ENCODE results near the gene PPP1R26.

The PPP1R26 gene

GRCh38 chr9:135508211-135508820, 28.7 kb downstream of the PPP1R26 start:
- TF ChIP-seq, protein P1, sequence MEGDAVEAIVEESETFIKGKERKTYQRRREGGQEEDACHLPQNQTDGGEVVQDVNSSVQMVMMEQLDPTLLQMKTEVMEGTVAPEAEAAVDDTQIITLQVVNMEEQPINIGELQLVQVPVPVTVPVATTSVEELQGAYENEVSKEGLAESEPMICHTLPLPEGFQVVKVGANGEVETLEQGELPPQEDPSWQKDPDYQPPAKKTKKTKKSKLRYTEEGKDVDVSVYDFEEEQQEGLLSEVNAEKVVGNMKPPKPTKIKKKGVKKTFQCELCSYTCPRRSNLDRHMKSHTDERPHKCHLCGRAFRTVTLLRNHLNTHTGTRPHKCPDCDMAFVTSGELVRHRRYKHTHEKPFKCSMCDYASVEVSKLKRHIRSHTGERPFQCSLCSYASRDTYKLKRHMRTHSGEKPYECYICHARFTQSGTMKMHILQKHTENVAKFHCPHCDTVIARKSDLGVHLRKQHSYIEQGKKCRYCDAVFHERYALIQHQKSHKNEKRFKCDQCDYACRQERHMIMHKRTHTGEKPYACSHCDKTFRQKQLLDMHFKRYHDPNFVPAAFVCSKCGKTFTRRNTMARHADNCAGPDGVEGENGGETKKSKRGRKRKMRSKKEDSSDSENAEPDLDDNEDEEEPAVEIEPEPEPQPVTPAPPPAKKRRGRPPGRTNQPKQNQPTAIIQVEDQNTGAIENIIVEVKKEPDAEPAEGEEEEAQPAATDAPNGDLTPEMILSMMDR (IDR thresholded peaks at IDR 0.05; ENCODE audit: insufficient read depth, low read length, poor library complexity, severe bottlenecking) = no peak
- TF ChIP-seq EZH2phosphoT487 (conservative IDR thresholded peaks at IDR 0.05; ENCODE audit: low read length) = no peak
- Histone ChIP-seq H3K9me3 (ENCODE audit: insufficient read depth, low read length) (no peaks in the 10 kb centered on the region), H3K36me3 (ENCODE audit: low read length) (no peaks in the 10 kb centered on the region), H4K20me1 (ENCODE audit: low read depth, low read length) (no peaks in the 10 kb centered on the region; the same call in 1 of the 2 replicates), H3K27me3 (ENCODE audit: low read length) (no peaks in the 10 kb centered on the region), H3F3A (ENCODE audit: insufficient read depth) (no peaks in the 10 kb centered on the region), H3K79me2 (ENCODE audit: insufficient read depth, low read length) (no peaks in the 10 kb centered on the region), H3K4me2 (ENCODE audit: low read depth, low read length, poor library complexity, severe bottlenecking) (no peak overlapping the region), H3K4me3 (ENCODE audit: insufficient read depth, low read length, poor library complexity, severe bottlenecking) (no peak overlapping the region), H2AFZ (ENCODE audit: low read depth, low read length, severe bottlenecking) (no peak overlapping the region), H3K27ac (ENCODE audit: low read depth, low read length) (no peak overlapping the region), H3K9ac (ENCODE audit: low read length) (no peak overlapping the region), H3K9me2 (replicated peaks; ENCODE audit: insufficient read depth, low read length) (no peaks in the 10 kb centered on the region)

DNA sequence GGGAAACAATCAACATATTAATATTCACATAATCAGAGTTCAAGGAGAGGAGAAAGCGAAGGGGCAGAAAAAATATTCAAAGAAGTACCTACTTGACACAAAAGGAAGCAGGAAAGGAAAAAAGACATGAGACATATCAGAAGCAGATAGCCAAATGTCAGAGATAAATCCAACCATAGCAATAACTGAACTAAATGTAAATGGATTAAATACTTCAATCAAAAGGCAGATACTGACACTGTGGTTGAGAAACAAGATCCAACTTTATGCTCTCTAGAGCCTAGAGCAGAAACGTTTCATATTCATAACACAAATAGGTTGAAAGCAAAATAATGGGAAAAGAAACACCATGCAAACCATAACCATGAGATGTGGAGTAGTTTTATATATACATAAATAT, 29.9 kb downstream of the PPP1R26 start:
- Histone ChIP-seq H3K27me3 (ENCODE audit: low read length) (no peaks in the 10 kb centered on the region), H3K4me2 (ENCODE audit: low read depth, low read length, poor library complexity, severe bottlenecking) (no peak overlapping the region), H3K9me2 (replicated peaks; ENCODE audit: insufficient read depth, low read length) (no peaks in the 10 kb centered on the region), H3K9ac (ENCODE audit: low read length) (no peak overlapping the region), H3K27ac (ENCODE audit: low read depth, low read length) (no peak overlapping the region), H4K20me1 (ENCODE audit: low read depth, low read length) (no peaks in the 10 kb centered on the region; the same call in 1 of the 2 replicates), H3K4me3 (ENCODE audit: insufficient read depth, low read length, poor library complexity, severe bottlenecking) (no peak overlapping the region), H3K79me2 (ENCODE audit: insufficient read depth, low read length) (no peaks in the 10 kb centered on the region), H2AFZ (ENCODE audit: low read depth, low read length, severe bottlenecking) (no peak overlapping the region), H3K9me3 (ENCODE audit: insufficient read depth, low read length) (no peaks in the 10 kb centered on the region), H3K36me3 (ENCODE audit: low read length) (no peaks in the 10 kb centered on the region), H3F3A (ENCODE audit: insufficient read depth) (no peaks in the 10 kb centered on the region)
- TF ChIP-seq, protein P1 (IDR thresholded peaks at IDR 0.05; ENCODE audit: insufficient read depth, low read length, poor library complexity, severe bottlenecking) = no peak
- TF ChIP-seq EZH2phosphoT487 (conservative IDR thresholded peaks at IDR 0.05; ENCODE audit: low read length) = no peak

- Histone ChIP-seq H3K27me3 (ENCODE audit: low read length) (no peaks in the 10 kb centered on the region), H4K20me1 (ENCODE audit: low read depth, low read length) (no peaks in the 10 kb centered on the region), H3K4me2 (ENCODE audit: low read depth, low read length, poor library complexity, severe bottlenecking) (no peak overlapping the region)
Observed at GRCh38 chr9:135512241-135512603, 32.6 kb downstream of the PPP1R26 start.

More at GRCh38 chr9:135512241-135512603, 32.6 kb downstream of the PPP1R26 start:
- Histone ChIP-seq H2AFZ (ENCODE audit: low read depth, low read length, severe bottlenecking) (no peak overlapping the region), H3K9me2 (replicated peaks; ENCODE audit: insufficient read depth, low read length) (no peaks in the 10 kb centered on the region), H3K4me3 (ENCODE audit: insufficient read depth, low read length, poor library complexity, severe bottlenecking) (no peak overlapping the region), H3K27ac (ENCODE audit: low read depth, low read length) (no peak overlapping the region), H3K79me2 (ENCODE audit: insufficient read depth, low read length) (no peaks in the 10 kb centered on the region), H3K9ac (ENCODE audit: low read length) (no peak overlapping the region), H3K36me3 (ENCODE audit: low read length) (no peaks in the 10 kb centered on the region), H3F3A (ENCODE audit: insufficient read depth) (no peaks in the 10 kb centered on the region), H3K9me3 (ENCODE audit: insufficient read depth, low read length) (no peaks in the 10 kb centered on the region)
- TF ChIP-seq, protein P1 (IDR thresholded peaks at IDR 0.05; ENCODE audit: insufficient read depth, low read length, poor library complexity, severe bottlenecking) = no peak
- no peak for TF ChIP-seq EZH2phosphoT487 (conservative IDR thresholded peaks at IDR 0.05; ENCODE audit: low read length)
